ENCODE data around the gene ZNF625.

ZNF625 gene

DNA sequence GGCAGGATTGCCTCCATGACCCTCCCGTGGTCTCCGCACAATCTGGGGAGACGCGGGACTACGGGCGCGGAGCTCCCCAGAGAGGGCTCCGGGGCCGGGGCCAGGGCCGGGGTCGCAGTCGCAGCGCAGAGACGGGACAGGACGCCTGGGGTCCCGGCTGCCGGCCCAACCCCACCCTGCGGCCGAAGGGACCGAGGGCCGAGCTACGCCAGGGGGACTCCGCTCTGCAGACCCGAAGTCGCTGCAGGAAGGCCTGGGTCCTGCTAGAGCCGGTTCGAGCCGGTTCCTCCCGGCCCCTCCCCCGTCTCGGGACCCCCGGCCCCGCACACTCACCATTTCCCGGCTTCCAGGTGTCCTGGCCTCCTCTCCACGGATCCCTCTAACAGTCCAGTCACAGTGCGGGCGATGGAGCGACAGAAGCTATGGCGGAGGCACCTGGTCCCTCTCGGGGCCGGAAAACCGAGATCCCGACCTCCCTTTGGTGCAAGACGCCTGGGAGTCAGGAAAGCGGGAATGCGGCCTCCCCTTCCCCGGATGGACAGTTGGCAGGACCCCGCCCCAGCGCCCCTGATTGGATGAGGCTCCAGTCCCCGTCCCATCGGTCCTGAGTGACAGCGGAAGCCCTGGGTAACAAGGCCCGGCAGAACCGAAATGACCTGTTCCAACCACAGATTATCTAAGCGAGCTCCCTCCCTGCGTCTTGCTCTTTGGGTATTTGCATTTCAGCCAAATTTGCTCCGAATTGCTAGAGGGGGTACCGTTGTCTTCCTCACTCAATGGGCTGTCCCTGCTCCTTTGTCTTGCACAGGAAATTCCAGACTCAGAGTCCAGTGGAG is at the start of gene ZNF625:
TSS of gene ZNF625 (minus strand) at position 512 of the 836 bp plus-strand sequence. CDS start at position 336, 176 bp downstream.
- DNase-seq, result peak; percentile 95

- DNase-seq, result no peak
Measured at GRCh38 chr19:12205296-12205695, 48.8 kb upstream of the ZNF625 start.

DNA sequence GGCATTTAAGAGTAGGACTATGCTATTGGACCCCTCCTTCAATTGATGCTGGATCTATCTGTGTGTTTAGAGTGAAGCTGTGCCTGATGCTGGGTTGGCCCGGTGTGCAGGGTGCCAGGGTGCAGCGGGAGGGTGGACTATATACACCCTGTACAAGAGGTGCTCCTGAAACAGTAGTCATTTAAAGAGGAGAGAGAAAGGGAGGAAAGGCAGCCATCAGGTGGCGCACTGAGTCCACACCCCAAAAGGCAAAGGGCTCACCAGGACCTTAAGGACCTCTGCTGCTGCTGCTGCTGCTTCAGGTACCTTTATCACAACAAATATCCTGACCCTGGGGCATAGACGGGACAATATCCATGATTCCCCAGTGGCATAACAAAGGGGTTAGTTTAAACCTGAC is 45.7 kb upstream of the ZNF625 start:
- DNase-seq, result no peak

DNA sequence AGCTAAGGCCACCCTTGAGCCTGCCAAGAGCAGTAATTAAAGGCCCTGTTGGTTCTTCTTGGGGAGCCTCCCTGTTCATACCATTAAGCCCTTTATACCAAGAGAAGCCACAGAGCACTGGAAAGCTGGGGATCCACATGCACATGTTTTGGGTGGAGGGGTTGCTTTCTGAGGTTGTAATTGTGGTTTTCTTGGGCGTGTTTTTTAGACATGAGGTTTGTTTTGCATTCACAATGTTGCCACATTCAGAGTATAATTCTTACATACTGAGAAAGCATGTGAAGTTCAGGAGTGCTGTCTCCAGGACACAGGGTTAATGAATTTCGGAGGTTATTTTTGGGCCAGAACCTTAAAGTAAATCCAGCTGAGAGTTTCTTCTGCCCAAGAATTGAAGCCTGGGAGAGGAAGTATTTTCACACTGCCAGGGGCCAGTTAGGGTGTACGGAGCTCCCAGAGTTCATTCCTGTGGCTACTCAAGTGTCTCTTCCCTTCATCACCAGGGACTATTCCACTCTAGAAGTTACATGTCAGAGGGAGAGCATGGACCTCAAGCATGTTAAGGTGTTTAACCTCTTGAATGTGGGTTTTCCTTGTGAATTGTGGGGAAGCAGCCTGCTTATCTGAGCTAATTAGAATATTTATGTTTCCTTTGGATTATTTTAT is 43.4 kb upstream of the ZNF625 start:
- DNase-seq, result no peak

DNA sequence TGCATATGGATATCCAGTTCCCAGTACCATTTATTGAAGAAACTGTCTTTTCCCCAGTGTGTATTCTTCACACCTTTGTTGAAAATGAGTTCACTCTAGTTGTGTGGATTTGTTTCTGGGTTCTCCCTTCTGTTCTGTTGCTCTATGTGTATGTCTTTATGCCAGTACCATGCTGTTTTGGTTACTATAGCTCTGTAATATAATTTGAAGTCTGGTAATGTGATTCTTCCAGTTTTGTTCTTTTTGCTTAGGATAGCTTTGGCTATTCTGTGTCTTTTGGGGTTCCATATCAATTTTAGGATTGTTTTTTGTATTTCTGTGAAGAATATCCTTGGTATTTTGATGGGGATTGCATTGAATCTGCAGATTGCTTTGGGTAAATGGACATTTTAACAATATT is 41.6 kb upstream of the ZNF625 start:
- DNase-seq, result no peak

- no peak for DNase-seq
Measured at GRCh38 chr19:12194827-12195731, 38.5 kb upstream of the ZNF625 start.

DNA sequence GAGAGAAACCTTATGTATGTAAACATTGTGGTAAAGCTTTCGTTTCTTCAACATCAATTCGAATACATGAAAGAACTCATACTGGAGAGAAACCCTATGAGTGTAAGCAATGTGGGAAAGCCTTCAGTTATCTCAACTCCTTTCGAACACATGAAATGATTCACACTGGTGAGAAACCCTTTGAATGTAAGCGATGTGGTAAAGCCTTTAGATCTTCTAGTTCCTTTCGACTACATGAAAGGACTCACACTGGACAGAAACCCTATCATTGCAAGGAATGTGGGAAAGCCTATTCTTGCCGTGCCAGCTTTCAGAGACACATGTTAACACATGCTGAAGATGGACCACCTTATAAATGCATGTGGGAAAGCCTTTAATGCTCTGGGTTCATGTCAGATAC is 31.1 kb upstream of the ZNF625 start:
- DNase-seq, result no peak

DNA sequence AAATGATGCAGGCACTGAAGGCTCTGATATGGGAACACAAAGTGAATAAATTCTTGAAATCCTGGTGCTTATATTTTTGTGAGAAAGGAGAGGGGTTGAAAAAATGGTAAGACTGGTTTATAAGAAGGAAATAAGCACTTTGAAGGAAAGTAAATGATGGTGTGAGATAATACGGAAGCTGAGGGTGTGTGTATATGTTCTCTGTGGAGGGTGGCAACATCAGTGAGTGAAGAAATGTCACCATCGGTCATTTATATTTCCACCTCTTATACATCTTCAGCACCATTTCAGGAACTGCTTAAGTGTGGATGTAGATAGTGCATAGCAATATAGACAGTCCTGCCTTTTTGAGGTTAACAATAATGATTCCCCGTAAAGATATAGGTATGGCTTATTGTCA is 23.8 kb upstream of the ZNF625 start:
- no peak for DNase-seq

GRCh38 chr19:12166626-12167025 is 10.1 kb upstream of the ZNF625 start:
- no peak for DNase-seq

DNA sequence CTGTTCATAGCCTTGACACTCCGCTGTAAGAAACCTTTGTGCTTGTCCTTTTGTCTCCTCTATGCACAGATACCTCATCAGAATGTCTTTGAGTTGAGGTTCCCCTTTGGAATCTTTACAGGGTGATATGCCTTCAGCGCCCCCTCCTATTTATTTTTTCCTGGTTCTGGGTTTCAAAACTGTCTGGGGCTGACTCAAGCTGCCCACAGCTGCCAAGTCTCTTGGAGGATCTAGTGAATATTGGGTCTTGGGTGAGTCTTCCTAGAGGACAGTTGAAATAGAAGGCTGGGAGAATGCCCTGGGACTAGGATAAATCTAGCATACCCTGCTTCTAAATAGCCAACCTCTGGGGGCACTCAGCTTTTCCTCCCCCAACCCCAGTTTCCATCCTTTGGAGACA is 7.3 kb upstream of the ZNF625 start:
- no peak for DNase-seq

DNA sequence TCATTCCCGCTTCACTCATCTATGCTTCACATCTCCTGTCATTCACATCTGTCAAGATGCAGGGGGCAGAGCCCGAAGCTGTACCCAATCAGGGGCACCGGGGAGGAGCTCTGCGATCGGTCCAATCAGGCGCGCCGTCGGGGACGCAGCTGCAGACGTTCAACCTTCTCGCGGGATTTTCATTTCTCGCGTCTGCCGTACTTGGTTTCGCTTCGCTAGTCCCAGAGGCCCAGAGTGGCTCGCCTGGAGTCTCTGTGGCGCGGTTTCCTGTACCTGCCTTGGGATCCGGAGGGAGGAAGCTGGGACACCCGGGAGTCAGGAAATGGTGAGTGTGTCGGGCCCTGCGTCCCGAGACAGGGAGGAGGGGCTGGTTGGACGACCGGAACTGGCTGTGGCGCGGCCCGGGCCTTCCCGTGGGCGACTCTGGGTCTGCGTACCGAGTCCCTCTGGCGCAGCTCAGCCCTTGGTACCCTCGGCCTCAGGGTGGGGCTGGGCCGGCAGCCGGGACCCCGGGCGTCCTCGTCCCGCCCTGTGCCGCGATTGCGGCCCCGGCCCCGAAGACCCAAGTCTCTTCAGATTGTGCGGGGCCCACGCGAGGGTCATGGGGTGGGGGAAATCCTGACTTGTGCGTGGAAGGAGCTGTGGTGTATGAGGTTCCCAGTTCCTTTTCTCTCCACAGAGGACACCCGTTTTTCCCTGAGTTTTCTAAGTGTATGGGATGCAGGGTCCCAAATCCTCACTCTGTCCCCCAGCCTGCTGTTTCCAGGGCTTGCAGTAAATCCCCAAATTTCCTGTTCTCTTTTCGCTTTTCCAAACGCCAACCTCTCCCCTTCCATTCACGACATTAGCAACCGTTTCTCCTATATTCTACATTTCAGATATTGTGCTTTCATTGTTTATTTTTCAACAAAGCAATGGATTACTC is 6.6 kb upstream of the ZNF625 start, which contains the start of gene ZNF136:
TSS of gene ZNF136 (plus strand) at position 215 of the 925 bp plus-strand sequence. CDS start at position 323, 108 bp downstream.
- DNase-seq, result peak; percentile 95

DNA sequence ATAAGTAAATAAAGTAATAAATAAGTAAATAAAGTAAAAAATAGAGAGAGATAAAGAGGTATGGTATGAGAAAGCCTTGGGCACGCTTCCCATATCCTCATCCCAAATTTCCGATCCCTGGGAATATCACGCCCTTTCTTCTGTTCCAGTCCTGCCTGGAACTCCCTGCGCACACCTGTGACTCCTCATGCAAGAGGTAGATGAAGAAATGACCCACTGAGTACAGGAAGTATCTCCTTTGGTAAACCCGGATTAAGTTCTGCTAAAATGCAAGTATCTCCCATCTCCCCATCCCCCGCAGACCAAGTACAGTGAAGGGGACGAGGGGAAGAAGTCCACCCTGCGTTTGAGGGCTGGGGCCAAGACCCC is 6.0 kb upstream of the ZNF625 start:
- DNase-seq, result no peak

- no peak for DNase-seq
Measured at GRCh38 chr19:12159773-12160414, 3.4 kb upstream of the ZNF625 start.

- no peak for DNase-seq
Measured at GRCh38 chr19:12155324-12155860, 1.1 kb downstream of the ZNF625 start.

DNA sequence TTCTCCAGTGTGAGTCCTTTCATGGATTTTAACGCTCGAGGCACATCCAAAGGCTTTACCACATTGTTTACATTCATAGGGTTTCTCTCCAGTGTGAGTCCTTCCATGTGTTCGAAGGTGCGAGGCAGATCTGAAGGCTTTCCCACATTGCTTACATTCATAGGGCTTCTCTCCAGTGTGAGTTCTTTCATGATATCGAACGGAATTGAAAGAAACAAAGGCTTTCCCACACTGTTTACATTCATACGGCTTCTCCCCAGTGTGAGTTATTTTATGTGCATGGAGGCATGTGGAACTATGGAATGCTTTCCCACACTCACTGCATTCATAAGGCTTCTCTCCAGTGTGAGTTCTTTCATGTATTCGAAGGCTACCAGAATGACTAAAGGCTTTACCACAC is 11.2 kb downstream of the ZNF625 start:
- no peak for DNase-seq

- no peak for DNase-seq
Measured at GRCh38 chr19:12141405-12141736, 15.2 kb downstream of the ZNF625 start.

DNA sequence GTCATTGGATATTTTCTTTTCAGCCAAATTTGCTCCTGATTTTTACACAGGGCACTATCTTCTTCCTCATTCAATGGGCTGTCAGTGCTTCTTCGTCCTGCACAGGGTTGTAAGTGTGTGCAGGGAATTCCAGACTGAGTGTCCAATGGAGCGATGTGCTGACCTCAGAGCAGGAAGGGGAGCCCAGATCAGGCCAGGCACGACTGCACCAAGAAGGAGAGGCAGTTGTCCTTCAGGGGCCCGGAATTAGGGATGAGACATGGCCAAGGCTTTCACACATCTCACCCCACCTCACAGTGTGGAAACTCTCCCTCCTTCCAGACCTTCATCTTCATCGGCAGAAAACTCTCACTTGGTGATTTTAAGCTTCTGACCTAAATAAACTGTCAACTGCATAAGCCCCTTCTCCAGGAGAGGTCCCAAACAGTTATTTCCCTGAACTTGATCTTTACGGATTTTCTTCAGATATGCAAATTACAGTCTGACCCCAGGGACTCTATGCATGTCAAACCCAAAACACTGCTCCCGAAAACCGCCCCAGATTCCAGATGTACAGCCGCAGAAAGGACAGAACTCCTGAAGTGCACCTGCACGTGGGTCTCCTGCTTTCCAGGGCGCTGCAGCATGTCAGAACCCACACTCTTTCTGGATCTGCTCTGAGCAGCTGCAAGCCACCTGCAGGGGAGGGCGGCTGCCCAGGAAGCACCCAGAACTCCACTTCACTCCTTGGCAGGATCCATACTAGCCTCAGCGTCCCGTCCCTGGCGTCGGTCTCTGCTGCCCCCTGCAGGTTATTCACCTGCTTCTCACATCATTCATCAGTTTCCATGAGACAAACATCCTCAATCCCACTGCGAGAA is 15.8 kb downstream of the ZNF625 start:
- DNase-seq, result peak; percentile 89

GRCh38 chr19:12139885-12140544 is 16.5 kb downstream of the ZNF625 start, which contains the start of gene ZNF20:
TSS of gene ZNF20 (minus strand) at chr19:12140350. CDS start at chr19:12140182, 168 bp downstream.
- peak; percentile 94 for DNase-seq

- DNase-seq, result no peak
Measured at GRCh38 chr19:12139269-12139668, 17.3 kb downstream of the ZNF625 start.
